Endothelial cell of umbilical vein (primary cell): Measurements from ENCODE around the gene AXIN2. TPM values are rescaled to one million over a fixed set of nuclear protein-coding genes. Genes with fewer than 3 reads are reported as not detected.

Source experiments
- BruUV-seq: library from RNA; stranded (reverse); fragments of 400-500 nt; replicated peaks from 2 replicates; lab custom pipeline; 2021; lab: Mats Ljungman, UMichigan
- CTCF ChIA-PET: fragments of 300-600, 350-600 bp; sonication (Branson Sonifier 250); formaldehyde crosslinking; loops from one replicate; lab custom pipeline; 2021; ENCODE audit warnings: antibody characterized with exemption, inconsistent platforms; lab: Charles Lee
- POLR2A ChIA-PET: fragments of 300-600, 350-600 bp; sonication (Branson Sonifier 250); formaldehyde crosslinking; loops from one replicate; lab custom pipeline; 2021; ENCODE audit warnings: antibody characterized with exemption, inconsistent platforms; lab: Charles Lee
- DNase-seq: peaks from one replicate; pipeline ENCODE4 v3.0.0-alpha.2; 2011; ENCODE audit warnings: low read depth, low spot score
- FAIRE-seq: peaks from 2 replicates; lab custom pipeline; 2011; peaks lifted over from hg19 to GRCh38; lab: Jason Lieb, UNC
- H2AFZ ChIP-seq: 2 replicates; pipeline ENCODE4 v1.6.0; 2012; ENCODE audit warnings: low read depth, low read length, control low read depth, inconsistent platforms
- H3K27ac ChIP-seq: 2 replicates; pipeline ENCODE4 v1.5.1; 2011; ENCODE audit warnings: low read depth, mild to moderate bottlenecking, control low read depth, low read length, moderate library complexity; ENCODE audit not compliant: insufficient read depth
- H3K27me3 ChIP-seq, 2 experiments: 2 replicates each; pipeline versions ENCODE4 v1.6.0 to v1.6.1; 2011; ENCODE audit warnings: low read length in 2 of 2, mixed read lengths in 1 of 2; ENCODE audit not compliant: control insufficient read depth in 2 of 2, insufficient read depth in 2 of 2
- H3K36me3 ChIP-seq, 2 experiments: 2 replicates in 1 of 2; 3 replicates in 1 of 2; pipeline ENCODE4 v1.5.1; 2011; ENCODE audit warnings: low read length in 2 of 2, mild to moderate bottlenecking in 1 of 2, moderate library complexity in 1 of 2; ENCODE audit not compliant: control insufficient read depth in 2 of 2, insufficient read depth in 2 of 2; ENCODE audit errors: extremely low read depth in 1 of 2
- H3K4me1 ChIP-seq: 3 replicates; pipeline ENCODE4 v1.5.1; 2011; ENCODE audit warnings: mild to moderate bottlenecking, low read length; ENCODE audit not compliant: control insufficient read depth, insufficient read depth; ENCODE audit errors: extremely low read depth
- H3K4me2 ChIP-seq: 2 replicates; pipeline ENCODE4 v1.6.1; 2011; ENCODE audit warnings: low read length, control low read depth, mixed read lengths; ENCODE audit not compliant: insufficient read depth
- H3K4me3 ChIP-seq, 3 experiments: fragments of 200-600 bp in 1 of 3; sonication (generic), shearing (Covaris generic) in 1 of 3; replicated peaks in 1 of 3; 2 replicates each; pipeline ENCODE4 v1.5.1; 2011 to 2016; ENCODE audit warnings: control low read depth in 3 of 3, low read length in 3 of 3, mild to moderate bottlenecking in 2 of 3, inconsistent platforms in 1 of 3, low read depth in 1 of 3, moderate library complexity in 1 of 3; ENCODE audit not compliant: insufficient read depth in 1 of 3
- H3K79me2 ChIP-seq: 2 replicates; pipeline ENCODE4 v1.6.0; 2012; ENCODE audit warnings: low read length, inconsistent platforms; ENCODE audit not compliant: control insufficient read depth, insufficient read depth
- H3K9ac ChIP-seq: replicated peaks from 2 replicates; pipeline ENCODE3; 2011; ENCODE audit warnings: low read length, control low read depth; ENCODE audit not compliant: insufficient read depth; ENCODE audit errors: extremely low read depth
- H3K9me1 ChIP-seq: replicated peaks from 3 replicates; pipeline ENCODE4 v1.6.0; 2011; ENCODE audit warnings: mild to moderate bottlenecking, low read length; ENCODE audit not compliant: control insufficient read depth, insufficient read depth; ENCODE audit errors: extremely low read depth
- H3K9me3 ChIP-seq: replicated peaks from 2 replicates; pipeline ENCODE4 v1.5.1; 2012; ENCODE audit warnings: low read length, inconsistent platforms; ENCODE audit not compliant: control insufficient read depth, insufficient read depth
- H4K20me1 ChIP-seq: replicated peaks from 2 replicates; pipeline ENCODE3; 2011; ENCODE audit warnings: mild to moderate bottlenecking, low read length; ENCODE audit not compliant: control insufficient read depth, insufficient read depth; ENCODE audit errors: extremely low read depth
- CTCF ChIP-seq, 2 donors: IDR thresholded peaks; 1 replicate in 1 of 2; 2 replicates in 1 of 2; pipeline ENCODE4 v1.5.1; 2011; ENCODE audit warnings: low read length in 2 of 2, mild to moderate bottlenecking in 2 of 2, moderate library complexity in 2 of 2, control low read depth in 1 of 2, inconsistent platforms in 1 of 2, low read depth in 1 of 2; ENCODE audit not compliant: insufficient read depth in 1 of 2; ENCODE audit errors: extremely low read depth in 1 of 2
- EZH2 ChIP-seq: IDR thresholded peaks from 2 replicates; pipeline ENCODE4 v1.6.1; 2012; ENCODE audit warnings: borderline replicate concordance, low read depth, mild to moderate bottlenecking, moderate library complexity, low read length, inconsistent platforms; ENCODE audit not compliant: severe bottlenecking
- FOS ChIP-seq: IDR thresholded peaks from 2 replicates; pipeline ENCODE4 v1.6.1; 2011; ENCODE audit warnings: mild to moderate bottlenecking, low read length, moderate library complexity, borderline replicate concordance; ENCODE audit not compliant: insufficient read depth
- GATA2 ChIP-seq: IDR thresholded peaks from 2 replicates; pipeline ENCODE4 v1.7.0; 2011; ENCODE audit warnings: low read depth, mild to moderate bottlenecking, moderate library complexity, mixed read lengths, low read length; ENCODE audit not compliant: insufficient read length, insufficient read depth
- JUN ChIP-seq: IDR thresholded peaks from 2 replicates; pipeline ENCODE4 v1.6.1; 2011; ENCODE audit warnings: borderline replicate concordance, low read depth; ENCODE audit not compliant: insufficient read length, insufficient read depth
- MAX ChIP-seq: IDR thresholded peaks from 2 replicates; pipeline ENCODE4 v1.6.1; 2011; ENCODE audit not compliant: insufficient read depth, insufficient read length
- MYC ChIP-seq: IDR thresholded peaks from one replicate; pipeline ENCODE4 v1.6.1; 2011; ENCODE audit warnings: mild to moderate bottlenecking, low read depth, low read length
- POLR2A ChIP-seq: IDR thresholded peaks from 2 replicates; pipeline ENCODE4 v1.6.1; 2012; ENCODE audit warnings: low read depth, mild to moderate bottlenecking, control low read depth, low read length
- POLR2AphosphoS5 ChIP-seq: IDR thresholded peaks from 2 replicates; pipeline ENCODE4 v1.6.1; 2012; ENCODE audit warnings: low read depth, mild to moderate bottlenecking, control low read depth, low read length, moderate library complexity; ENCODE audit not compliant: insufficient read depth
- dilution Hi-C: fragments of 300-500 bp; cut with MboI; formaldehyde crosslinking; loops from one replicate; pipeline ENCODE4 v1.15.0; 2019; ENCODE audit warnings: low sequenced_read_pairs; ENCODE audit not compliant: extremely low pct_ligation_motif_present
- intact Hi-C: fragments of 100-400 bp; cut with micrococcal nuclease; formaldehyde crosslinking; loops from one replicate; pipeline ENCODE4 v1.10.0; 2022
- polyA plus RNA-seq, 4 experiments: library from polyadenylated mRNA; depleted of rRNA in 3 of 4; stranded (reverse) in 3 of 4; unstranded in 1 of 4; fragments of >200 nt; gene quantifications; 2 replicates each; pipeline versions ENCODE4 v1.2.1 to v1.2.3, GENCODE V29; 2011 to 2012; ENCODE audit warnings: missing spikeins in 1 of 4
- total RNA-seq: library from RNA; stranded (reverse); gene quantifications from 2 replicates; pipeline ENCODE4 v1.2.3, GENCODE V29; 2021

Gene AXIN2
- total and polyA plus RNA-seq, 2 donors (not counting 3 experiments of a cell fraction or from before 2014, with no cell fraction given): 1.3 to 3.0 TPM

GRCh38 chr17:65487990-65488389 lies 73.5 kb downstream of the AXIN2 start:
- Histone ChIP-seq H3K27ac (no peak overlapping the region), H3K4me2 (no peak overlapping the region), H3K9me3 (no peaks in the 10 kb centered on the region), H4K20me1 (no peaks in the 10 kb centered on the region), H3K27me3 (no peaks in the 10 kb centered on the region), H2AFZ (no peak overlapping the region), H3K9ac (no peak overlapping the region), H3K4me1 (no peaks in the 10 kb centered on the region), H3K9me1 (no peaks in the 10 kb centered on the region), H3K79me2 (no peaks in the 10 kb centered on the region), H3K4me3 (no peak overlapping the region), H3K36me3 (no peaks in the 10 kb centered on the region)
- FAIRE-seq (no peak), DNase-seq (no peak)
- dilution Hi-C loops: no loop called here
- intact Hi-C loops: no loop called here
- ChIA-PET POLR2A (no interaction called here), CTCF (no interaction called here)
- BruUV-seq: no TSS peak
- TF ChIP-seq POLR2A (no peak), MAX (no peak), GATA2 (no peak), EZH2 (no peak), MYC (no peak), POLR2AphosphoS5 (no peak)

- TF ChIP-seq GATA2 (no peak), MAX (no peak), FOS (no peak), POLR2A (no peak), MYC (no peak), POLR2AphosphoS5 (no peak), EZH2 (no peak), CTCF (IDR thresholded peaks at IDR 0.05; ENCODE audit: extremely low read depth in 1 of 2, insufficient read depth in 1 of 2, low read depth in 1 of 2, low read length in 2 of 2) (no peak), JUN (no peak)
- CTCF ChIA-PET: interaction anchor here (2.2 kb wide), 1 partner anchor 193 kb away, joined by 7 read pairs; no protein-coding TSS in a partner anchor
- dilution Hi-C loops: no loop called here
- no peak overlapping the region for H3K9ac ChIP-seq
- no peaks in the 10 kb centered on the region for H3K36me3 ChIP-seq
- no peak overlapping the region for H2AFZ ChIP-seq
- H3K79me2 ChIP-seq: no peaks in the 10 kb centered on the region
- no peaks in the 10 kb centered on the region for H3K9me1 ChIP-seq
- DNase-seq: no peak
- no peaks in the 10 kb centered on the region for H3K4me1 ChIP-seq
- no peak overlapping the region for H3K4me3 ChIP-seq
- H3K4me2 ChIP-seq: no peak overlapping the region
- no peaks in the 10 kb centered on the region for H3K27me3 ChIP-seq
- H3K27ac ChIP-seq: no peak overlapping the region
- POLR2A ChIA-PET: no interaction called here
- H4K20me1 ChIP-seq: no peaks in the 10 kb centered on the region
- no peaks in the 10 kb centered on the region for H3K9me3 ChIP-seq
- no peak for FAIRE-seq
- intact Hi-C loops: no loop called here
- no TSS peak for BruUV-seq
These were observed 74.3 kb downstream of the AXIN2 start for GRCh38 chr17:65487161-65487560.
